Epithelial cell of proximal tubule (primary cell): ENCODE data around the gene PI4K2B. TPM values are rescaled to one million over a fixed set of nuclear protein-coding genes. Genes with fewer than 3 reads are reported as not detected.
"Not testable (repeated sequence)": the region's sequence is repeated elsewhere in the genome, so short reads cannot be mapped to it uniquely, and the experiment has no call there.

Source experiments
- DNase-seq: peaks from one replicate; pipeline ENCODE4 v3.0.0-alpha.2; 2011; ENCODE audit warnings: low read depth
- H3K4me3 ChIP-seq: 2 replicates; pipeline ENCODE4 v1.5.1; 2011; ENCODE audit warnings: low read depth, mild to moderate bottlenecking, low read length
- total RNA-seq: library from RNA; depleted of rRNA; stranded (reverse); fragments of >200 nt; gene quantifications from 2 replicates; pipeline ENCODE4 v1.2.3, GENCODE V29; 2015
- TF ChIP-seq, protein P1 (sequence below): conservative IDR thresholded peaks from 2 replicates; pipeline ENCODE4 v1.5.1; 2012; ENCODE audit warnings: low read depth, mild to moderate bottlenecking, low read length

The PI4K2B gene
- total RNA-seq, 1 donor from 2014 or later, result 27.4 TPM

DNA sequence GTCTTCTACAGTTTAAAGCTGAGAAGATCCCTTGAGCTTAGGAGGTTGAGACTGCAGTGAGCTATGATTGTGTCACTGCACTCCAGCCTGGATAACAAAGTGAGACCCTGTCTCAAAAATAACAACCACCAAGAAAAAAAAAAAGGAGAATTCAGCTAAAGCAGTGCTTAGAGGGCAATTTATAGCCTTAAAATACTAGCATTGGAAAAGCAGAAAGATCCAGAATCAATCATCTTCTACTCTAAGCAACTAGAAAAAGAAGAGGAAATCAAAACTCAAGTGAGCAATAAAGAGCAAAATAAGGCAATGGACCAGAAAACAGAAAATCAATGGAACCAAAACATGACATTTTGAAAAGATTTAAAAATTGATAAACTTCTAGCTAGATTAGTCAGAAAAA lies 639 bp upstream of the PI4K2B start:
- DNase-seq, result no peak
- H3K4me3 ChIP-seq, result peak overlapping the region; percentile 93
- TF ChIP-seq, protein P1, sequence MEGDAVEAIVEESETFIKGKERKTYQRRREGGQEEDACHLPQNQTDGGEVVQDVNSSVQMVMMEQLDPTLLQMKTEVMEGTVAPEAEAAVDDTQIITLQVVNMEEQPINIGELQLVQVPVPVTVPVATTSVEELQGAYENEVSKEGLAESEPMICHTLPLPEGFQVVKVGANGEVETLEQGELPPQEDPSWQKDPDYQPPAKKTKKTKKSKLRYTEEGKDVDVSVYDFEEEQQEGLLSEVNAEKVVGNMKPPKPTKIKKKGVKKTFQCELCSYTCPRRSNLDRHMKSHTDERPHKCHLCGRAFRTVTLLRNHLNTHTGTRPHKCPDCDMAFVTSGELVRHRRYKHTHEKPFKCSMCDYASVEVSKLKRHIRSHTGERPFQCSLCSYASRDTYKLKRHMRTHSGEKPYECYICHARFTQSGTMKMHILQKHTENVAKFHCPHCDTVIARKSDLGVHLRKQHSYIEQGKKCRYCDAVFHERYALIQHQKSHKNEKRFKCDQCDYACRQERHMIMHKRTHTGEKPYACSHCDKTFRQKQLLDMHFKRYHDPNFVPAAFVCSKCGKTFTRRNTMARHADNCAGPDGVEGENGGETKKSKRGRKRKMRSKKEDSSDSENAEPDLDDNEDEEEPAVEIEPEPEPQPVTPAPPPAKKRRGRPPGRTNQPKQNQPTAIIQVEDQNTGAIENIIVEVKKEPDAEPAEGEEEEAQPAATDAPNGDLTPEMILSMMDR, result no peak

DNA sequence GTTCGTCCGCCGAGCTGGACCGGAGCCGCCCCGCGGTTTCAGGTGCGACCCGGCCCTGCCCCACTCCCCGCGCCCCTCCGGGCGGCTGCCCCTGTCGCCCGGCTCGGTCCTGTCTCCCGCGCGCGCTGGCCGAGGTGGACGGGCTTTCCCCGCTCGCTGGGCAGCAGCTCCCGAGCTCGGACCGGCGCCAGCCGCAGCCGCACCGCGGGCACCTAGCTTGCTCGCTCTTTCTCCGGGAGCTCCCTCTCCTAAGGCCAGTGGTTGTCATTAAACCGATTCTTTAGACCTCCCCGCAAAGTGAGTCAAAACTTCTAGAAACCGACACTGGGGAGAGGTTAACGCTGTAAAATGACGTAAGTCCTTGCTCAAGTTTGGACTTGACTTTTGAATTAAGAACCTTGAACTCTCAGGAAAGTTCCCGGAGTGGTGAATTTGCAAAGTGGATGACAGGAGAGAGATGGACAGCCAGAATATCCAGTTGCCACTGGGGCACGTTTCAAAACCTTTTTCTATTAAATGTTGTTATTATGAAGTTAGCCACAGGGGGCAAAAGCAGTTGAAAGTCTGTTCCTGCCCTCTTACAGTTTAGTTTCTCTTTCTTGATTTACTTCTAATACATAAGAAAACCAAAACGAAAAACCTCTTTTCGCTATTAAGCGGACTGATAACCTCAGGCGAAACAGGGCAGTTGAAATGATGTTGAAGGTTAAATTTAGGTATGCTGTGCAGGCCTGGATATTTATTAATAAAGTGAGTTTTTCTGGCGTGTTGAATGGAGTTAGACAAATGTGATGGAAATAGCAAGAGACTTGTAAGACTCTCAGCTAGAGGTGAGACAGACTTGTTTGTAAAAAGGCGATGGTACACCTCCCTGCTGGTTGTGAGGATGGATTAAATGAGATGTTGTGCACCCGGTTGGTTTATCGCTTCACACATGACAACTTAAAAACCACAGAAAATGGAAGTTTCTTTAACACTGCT lies 847 bp downstream of the PI4K2B start:
- peak overlapping the region; percentile 93 for H3K4me3 ChIP-seq
- DNase-seq, result peak; percentile 76
- TF ChIP-seq, protein P1, result peak; percentile 50

DNA sequence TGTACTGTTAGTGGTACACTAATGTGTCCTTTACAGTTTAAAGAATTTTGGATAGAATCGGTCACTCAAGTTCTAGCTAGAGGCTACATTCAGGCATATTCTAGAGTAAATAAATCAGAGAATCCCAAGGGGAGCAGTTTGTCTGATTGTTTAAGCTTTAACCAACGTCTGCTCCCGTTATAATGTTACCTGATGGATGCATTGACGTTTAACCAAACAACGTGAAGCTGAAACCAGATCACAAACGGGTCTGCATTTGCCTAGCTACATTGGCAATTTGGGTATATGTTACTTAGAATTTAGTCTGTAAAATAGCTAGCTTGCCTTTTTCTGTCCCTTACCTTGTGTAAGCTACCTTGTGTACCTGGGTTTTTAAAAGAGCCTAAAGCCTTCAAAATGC lies 1.6 kb downstream of the PI4K2B start:
- no peak for DNase-seq
- H3K4me3 ChIP-seq, result peak overlapping the region; percentile 93
- TF ChIP-seq, protein P1, result no peak

DNA sequence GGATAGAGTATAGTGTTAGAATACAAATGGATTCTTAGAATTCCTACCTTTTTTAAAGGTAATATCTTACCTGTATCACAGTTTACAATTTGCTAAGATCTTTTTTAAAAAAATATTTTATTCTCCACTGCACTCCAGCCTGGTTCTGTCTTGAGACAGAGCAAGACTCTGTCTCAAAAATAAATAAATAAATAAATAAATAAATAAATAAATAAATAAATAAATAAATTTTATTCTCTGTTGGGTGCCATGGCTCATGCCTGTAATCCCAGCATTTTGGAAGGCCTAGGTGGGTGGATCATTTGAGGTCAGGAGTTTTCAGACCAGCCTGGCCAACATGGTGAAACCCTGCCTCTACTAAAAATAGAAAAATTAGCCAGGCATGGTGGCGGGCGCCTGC lies 2.2 kb downstream of the PI4K2B start:
- DNase-seq, H3K4me3 ChIP-seq: not testable (repeated sequence)

DNA sequence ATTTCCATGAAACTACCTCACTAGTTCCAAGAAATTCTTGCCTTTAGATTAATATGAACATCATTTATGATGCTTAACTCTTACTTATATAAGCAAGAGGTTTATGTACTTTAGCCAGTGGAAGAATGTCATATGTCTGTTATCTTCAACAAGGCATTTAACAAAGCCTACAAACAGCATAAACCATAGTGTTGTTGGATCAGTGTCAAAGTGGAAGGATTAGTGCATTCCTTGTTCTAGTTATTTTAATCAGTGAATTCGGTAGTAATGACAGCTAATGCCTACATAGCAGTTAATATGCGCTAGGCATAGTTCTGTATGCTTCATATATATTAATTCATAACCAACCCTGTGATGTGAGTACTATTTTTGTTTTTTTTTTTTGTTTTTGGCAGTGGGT lies 3.1 kb downstream of the PI4K2B start:
- no peak overlapping the region for H3K4me3 ChIP-seq
- no peak for DNase-seq
- TF ChIP-seq, protein P1, result no peak

DNA sequence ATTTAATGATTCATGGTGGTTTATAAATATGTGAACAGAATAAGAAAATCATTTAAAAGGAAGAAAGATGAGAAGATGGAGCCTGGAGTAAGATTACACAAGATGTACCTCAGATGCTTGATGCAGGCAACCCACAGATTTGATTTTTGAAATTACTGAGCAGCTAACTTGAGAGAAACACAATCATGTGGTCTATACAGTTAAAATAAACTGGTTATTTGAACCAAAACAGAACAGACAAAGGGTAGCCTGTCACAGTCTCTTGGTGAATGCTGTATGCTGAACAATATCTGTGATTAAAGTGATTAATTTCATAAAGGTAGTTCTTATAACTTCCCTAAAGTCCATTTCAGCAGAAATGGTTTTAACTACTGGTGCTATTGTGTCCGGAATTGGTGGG lies 4.2 kb downstream of the PI4K2B start:
- TF ChIP-seq, protein P1, result no peak
- no peak for DNase-seq
- no peak overlapping the region for H3K4me3 ChIP-seq

DNA sequence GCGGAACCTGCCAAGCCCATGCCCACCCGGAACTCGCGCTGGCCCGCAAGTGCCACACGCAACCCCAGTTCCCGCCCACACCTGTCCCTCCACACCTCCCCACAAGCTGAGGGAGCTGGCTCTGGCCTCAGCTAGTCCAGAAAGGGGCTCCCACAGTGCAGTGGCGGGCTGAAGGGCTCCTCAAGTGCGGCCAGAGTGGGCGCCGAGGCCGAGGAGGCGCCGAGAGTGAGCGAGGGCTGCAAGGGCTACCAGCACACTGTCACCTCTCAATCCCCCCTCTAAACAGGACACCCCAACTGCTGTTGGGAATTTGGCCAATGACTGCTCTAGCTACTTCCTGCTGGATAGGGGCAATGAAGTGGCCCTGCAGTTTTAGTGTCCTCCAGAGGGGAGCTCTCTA lies 5.7 kb downstream of the PI4K2B start:
- not testable (repeated sequence) for H3K4me3 ChIP-seq, DNase-seq

DNA sequence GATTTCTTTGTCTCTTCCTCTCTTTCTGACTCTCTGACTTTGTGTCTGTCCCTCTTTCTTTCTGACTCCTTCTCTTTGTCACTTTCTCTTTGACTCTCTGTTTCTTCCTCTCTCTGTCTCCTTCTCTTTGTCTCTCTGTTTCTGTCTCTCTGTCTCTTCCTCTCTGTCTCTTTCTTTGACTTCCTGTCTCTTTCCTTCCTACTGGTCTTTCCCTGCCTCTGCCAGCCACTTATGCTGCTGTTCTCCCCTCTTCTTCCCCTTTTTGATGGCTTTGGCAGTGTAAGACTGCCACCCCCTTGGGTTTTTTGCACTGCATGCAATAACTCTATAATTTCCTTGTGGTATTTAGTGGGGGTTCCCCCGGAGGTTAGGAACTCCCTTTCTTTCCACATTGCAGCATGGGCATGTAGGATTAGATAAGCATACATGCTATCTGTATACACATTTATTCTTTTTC lies 6.9 kb downstream of the PI4K2B start:
- not testable (repeated sequence) for H3K4me3 ChIP-seq, DNase-seq

DNA sequence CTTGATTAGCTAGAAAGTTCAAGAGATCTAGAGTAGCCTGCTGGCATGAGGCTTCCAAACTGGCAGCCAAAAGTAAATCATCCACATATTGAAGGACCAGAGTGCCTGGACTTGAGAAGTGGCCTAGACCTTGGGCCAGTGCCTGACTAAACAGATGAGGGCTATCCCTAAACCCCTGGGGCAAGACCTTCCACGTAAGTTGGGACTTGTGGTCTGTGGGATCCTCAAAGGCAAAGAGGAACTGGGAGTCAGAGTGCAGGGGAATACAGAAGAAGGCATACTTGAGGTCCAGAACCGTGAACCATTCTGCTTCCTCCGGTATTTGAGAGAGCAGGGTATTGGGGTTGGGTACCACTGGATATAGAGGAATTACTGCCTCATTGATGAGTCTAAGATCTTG lies 8.4 kb downstream of the PI4K2B start:
- not testable (repeated sequence) for DNase-seq, H3K4me3 ChIP-seq
